Omental fat pad (tissue), 4 donors: ENCODE data around the gene VWA3B. TPM values are rescaled to one million over a fixed set of nuclear protein-coding genes. Genes with fewer than 3 reads are reported as not detected.

Source experiments
- ATAC-seq: fragments of 150-250 bp; one replicate; pipeline ENCODE4 v1.9.1; 2016; ENCODE audit warnings: mild to moderate bottlenecking, moderate library complexity; ENCODE audit not compliant: low FRiP score
- DNase-seq: peaks from one replicate; pipeline ENCODE4 v3.0.0-alpha.2; 2019; ENCODE audit warnings: low spot score
- CTCF ChIP-seq, 3 donors: fragments of 450-650 bp; IDR thresholded peaks; one replicate each; pipeline ENCODE4 v1.5.1; 2016 to 2017; ENCODE audit warnings: antibody characterized with exemption in 3 of 3, mild to moderate bottlenecking in 3 of 3, moderate library complexity in 2 of 3
- total RNA-seq, 4 donors: library from RNA; depleted of rRNA; stranded (reverse); fragments of >200 nt; gene quantifications; one replicate each; pipeline ENCODE4 v1.1.0, GENCODE V29; 2016

VWA3B gene
- total RNA-seq, 4 donors from 2014 or later: 0.32 TPM; not detected in 3

- ATAC-seq: no peak
- no peak for TF ChIP-seq CTCF (IDR thresholded peaks at IDR 0.05)
Measured at GRCh38 chr2:98293931-98294687, 207.1 kb downstream of the VWA3B start.

GRCh38 chr2:98294711-98295110 lies 207.7 kb downstream of the VWA3B start:
- DNase-seq (no peak), ATAC-seq (no peak)
- no peak for TF ChIP-seq CTCF (IDR thresholded peaks at IDR 0.05)

More at GRCh38 chr2:98293931-98294687, 207.1 kb downstream of the VWA3B start:
- no peak for DNase-seq

- no peak for TF ChIP-seq CTCF (IDR thresholded peaks at IDR 0.05)
- ATAC-seq (no peak), DNase-seq (no peak)
Measured at GRCh38 chr2:98295275-98295674, 208.3 kb downstream of the VWA3B start.

- DNase-seq (no peak), ATAC-seq (no peak)
- no peak for TF ChIP-seq CTCF (IDR thresholded peaks at IDR 0.05)
Measured at GRCh38 chr2:98295721-98296414, 208.9 kb downstream of the VWA3B start.

- TF ChIP-seq CTCF (IDR thresholded peaks at IDR 0.05): no peak
- DNase-seq (no peak), ATAC-seq (no peak)
Measured at GRCh38 chr2:98296440-98296839, 209.5 kb downstream of the VWA3B start.

GRCh38 chr2:98297817-98298682 lies 211.1 kb downstream of the VWA3B start:
- DNase-seq (no peak), ATAC-seq (no peak)
- no peak for TF ChIP-seq CTCF (IDR thresholded peaks at IDR 0.05)
